Esophagus squamous epithelium (tissue), 4 donors: ENCODE measurements around the gene TBATA.

Source experiments
- POLR2A ChIP-seq, 4 donors: fragments of 450-650 bp; IDR thresholded peaks; one replicate each; pipeline ENCODE4 v1.6.1; 2017; ENCODE audit warnings: antibody characterized with exemption in 4 of 4, mild to moderate bottlenecking in 4 of 4, moderate library complexity in 3 of 4
- TF ChIP-seq, protein P1 (sequence below), 6 experiments: fragments of 450-650 bp in 4 of 6; fragments of 200-600 bp in 2 of 6; sonication (generic) in 2 of 6; IDR thresholded peaks; one replicate each; pipeline ENCODE4 v1.5.1; 2016 to 2019; ENCODE audit warnings: antibody characterized with exemption in 6 of 6, mild to moderate bottlenecking in 4 of 6, moderate library complexity in 4 of 6

DNA sequence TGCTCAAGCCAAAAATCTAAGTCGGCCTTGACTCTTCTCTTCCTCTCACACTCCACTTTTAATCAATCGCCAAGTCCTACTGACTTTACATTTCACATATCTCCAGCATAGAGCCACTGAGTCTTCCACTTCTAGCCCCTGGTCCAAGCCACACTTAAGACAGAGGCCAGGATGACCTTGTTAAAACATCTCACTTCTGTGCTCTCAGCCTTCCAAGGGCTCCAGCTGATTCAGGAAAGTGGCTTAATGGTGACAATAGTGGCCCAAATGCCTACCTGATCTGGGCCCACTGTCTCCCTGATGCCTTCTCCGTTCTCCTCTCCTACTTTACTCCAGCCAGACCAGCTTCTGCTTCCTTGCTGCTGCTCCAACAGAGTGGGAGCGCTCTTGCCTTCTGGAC lies 4.4 kb downstream of the TBATA start:
- TF ChIP-seq, protein P1, sequence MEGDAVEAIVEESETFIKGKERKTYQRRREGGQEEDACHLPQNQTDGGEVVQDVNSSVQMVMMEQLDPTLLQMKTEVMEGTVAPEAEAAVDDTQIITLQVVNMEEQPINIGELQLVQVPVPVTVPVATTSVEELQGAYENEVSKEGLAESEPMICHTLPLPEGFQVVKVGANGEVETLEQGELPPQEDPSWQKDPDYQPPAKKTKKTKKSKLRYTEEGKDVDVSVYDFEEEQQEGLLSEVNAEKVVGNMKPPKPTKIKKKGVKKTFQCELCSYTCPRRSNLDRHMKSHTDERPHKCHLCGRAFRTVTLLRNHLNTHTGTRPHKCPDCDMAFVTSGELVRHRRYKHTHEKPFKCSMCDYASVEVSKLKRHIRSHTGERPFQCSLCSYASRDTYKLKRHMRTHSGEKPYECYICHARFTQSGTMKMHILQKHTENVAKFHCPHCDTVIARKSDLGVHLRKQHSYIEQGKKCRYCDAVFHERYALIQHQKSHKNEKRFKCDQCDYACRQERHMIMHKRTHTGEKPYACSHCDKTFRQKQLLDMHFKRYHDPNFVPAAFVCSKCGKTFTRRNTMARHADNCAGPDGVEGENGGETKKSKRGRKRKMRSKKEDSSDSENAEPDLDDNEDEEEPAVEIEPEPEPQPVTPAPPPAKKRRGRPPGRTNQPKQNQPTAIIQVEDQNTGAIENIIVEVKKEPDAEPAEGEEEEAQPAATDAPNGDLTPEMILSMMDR (IDR thresholded peaks at IDR 0.05) = no peak
- TF ChIP-seq POLR2A (IDR thresholded peaks at IDR 0.05) = no peak
